WERI-Rb-1 (cell line): Measurements from ENCODE around the gene LYZL2.
"Not testable (repeated sequence)": the region's sequence is repeated elsewhere in the genome, so short reads cannot be mapped to it uniquely, and the experiment has no call there.

Experiments
- DNase-seq: peaks from one replicate; pipeline ENCODE4 v3.0.0-alpha.2; 2020
- H3K27ac ChIP-seq: fragments of 250-450 bp; sonication (Bioruptor Pico); 2 replicates; pipeline ENCODE4 v1.5.1; 2020; ENCODE audit warnings: mild to moderate bottlenecking, moderate library complexity
- H3K27me3 ChIP-seq: fragments of 250-450 bp; sonication (Bioruptor Pico); 2 replicates; pipeline ENCODE4 v1.5.1; 2021; ENCODE audit warnings: mild to moderate bottlenecking, low read depth, moderate library complexity; ENCODE audit not compliant: insufficient read depth, severe bottlenecking
- H3K36me3 ChIP-seq: fragments of 250-450 bp; sonication (Bioruptor Pico); 2 replicates; pipeline ENCODE4 v1.5.1; 2020; ENCODE audit warnings: mild to moderate bottlenecking, moderate library complexity
- H3K4me3 ChIP-seq: 2 replicates; pipeline ENCODE4 v1.5.1; 2011; ENCODE audit warnings: low read depth, mild to moderate bottlenecking, control low read depth, low read length
- H3K9me3 ChIP-seq: fragments of 250-450 bp; sonication (Bioruptor Pico); 2 replicates; pipeline ENCODE4 v1.5.1; 2021; ENCODE audit warnings: mild to moderate bottlenecking, moderate library complexity; ENCODE audit not compliant: severe bottlenecking
- TF ChIP-seq, protein P1 (sequence below): IDR thresholded peaks from 2 replicates; pipeline ENCODE4 v1.5.1; 2011; ENCODE audit warnings: low read depth, mild to moderate bottlenecking, control low read depth, inconsistent platforms, low read length

LYZL2 gene

GRCh38 chr10:30631188-30631587, 1.6 kb upstream of the LYZL2 start:
- H3K27me3 ChIP-seq: no peaks in the 10 kb centered on the region
- H3K9me3 ChIP-seq: no peaks in the 10 kb centered on the region
- no peak overlapping the region for H3K4me3 ChIP-seq
- TF ChIP-seq, protein P1, sequence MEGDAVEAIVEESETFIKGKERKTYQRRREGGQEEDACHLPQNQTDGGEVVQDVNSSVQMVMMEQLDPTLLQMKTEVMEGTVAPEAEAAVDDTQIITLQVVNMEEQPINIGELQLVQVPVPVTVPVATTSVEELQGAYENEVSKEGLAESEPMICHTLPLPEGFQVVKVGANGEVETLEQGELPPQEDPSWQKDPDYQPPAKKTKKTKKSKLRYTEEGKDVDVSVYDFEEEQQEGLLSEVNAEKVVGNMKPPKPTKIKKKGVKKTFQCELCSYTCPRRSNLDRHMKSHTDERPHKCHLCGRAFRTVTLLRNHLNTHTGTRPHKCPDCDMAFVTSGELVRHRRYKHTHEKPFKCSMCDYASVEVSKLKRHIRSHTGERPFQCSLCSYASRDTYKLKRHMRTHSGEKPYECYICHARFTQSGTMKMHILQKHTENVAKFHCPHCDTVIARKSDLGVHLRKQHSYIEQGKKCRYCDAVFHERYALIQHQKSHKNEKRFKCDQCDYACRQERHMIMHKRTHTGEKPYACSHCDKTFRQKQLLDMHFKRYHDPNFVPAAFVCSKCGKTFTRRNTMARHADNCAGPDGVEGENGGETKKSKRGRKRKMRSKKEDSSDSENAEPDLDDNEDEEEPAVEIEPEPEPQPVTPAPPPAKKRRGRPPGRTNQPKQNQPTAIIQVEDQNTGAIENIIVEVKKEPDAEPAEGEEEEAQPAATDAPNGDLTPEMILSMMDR: no peak
- DNase-seq: no peak
- H3K36me3 ChIP-seq: no peaks in the 10 kb centered on the region
- no peak overlapping the region for H3K27ac ChIP-seq

DNA sequence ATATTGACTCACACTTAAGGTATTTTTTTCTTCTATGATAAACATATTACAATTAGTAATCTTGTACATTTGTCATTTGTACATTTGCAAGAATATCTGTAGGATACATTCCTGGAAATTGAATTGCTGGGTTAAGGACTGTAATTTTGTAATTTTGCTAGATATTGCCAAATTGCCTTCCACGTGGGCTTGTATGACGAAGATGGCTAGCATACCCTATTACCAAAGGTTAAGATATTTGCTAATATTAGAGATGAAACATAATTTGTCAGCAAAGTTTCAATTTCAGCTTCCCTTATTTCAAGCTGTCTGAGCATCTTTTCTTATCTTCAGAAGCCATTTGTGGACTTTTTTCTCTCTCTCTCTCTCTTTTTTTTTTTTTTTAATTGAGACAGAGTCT, 1.0 kb upstream of the LYZL2 start:
- Histone ChIP-seq H3K27me3 (no peaks in the 10 kb centered on the region), H3K27ac (no peak overlapping the region), H3K4me3 (no peak overlapping the region), H3K36me3 (no peaks in the 10 kb centered on the region), H3K9me3 (no peaks in the 10 kb centered on the region)
- TF ChIP-seq, protein P1: no peak
- no peak for DNase-seq

DNA sequence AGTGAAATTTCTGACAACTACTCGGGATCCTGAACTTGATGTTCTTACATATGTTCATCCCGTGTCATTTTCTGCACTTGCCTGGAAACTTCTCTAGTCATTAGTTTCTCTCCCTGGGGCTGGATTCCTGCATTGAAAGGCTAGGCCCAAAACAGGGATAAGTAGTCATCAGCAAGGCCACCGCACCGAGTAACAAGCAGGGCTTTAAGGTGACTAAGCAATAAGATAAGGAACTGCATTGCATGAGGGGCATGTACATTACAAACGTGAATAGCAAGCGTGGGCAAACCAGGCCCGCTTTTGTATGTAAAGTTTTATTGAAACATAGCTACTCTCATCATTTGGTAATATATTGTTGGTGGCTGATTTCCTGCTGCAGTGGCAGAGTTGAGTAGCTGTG, 977 bp downstream of the LYZL2 start:
- H3K36me3 ChIP-seq, H3K27me3 ChIP-seq, H3K4me3 ChIP-seq, H3K9me3 ChIP-seq, DNase-seq, H3K27ac ChIP-seq: not testable (repeated sequence)

DNA sequence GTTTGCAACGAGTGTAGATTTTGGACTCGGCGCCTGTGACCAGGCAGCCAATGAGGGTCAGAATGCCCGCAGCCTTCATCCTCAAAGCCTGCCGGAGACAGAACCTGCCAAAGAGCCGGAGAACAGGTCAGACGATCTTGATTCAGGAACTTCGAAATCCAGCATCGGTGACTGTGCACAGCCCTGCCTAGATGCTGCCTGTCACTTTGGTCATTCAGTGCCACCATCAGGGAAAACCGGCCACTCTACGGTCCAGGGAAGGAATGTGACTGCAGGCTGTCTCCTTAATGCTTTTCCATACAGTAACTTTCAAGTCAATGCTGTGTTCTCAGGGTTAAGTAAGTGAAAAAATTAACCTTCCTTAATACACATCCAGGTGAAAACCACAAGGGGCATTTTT, 2.7 kb downstream of the LYZL2 start:
- H3K27me3 ChIP-seq, H3K36me3 ChIP-seq, H3K27ac ChIP-seq, H3K4me3 ChIP-seq, DNase-seq, H3K9me3 ChIP-seq: not testable (repeated sequence)

DNA sequence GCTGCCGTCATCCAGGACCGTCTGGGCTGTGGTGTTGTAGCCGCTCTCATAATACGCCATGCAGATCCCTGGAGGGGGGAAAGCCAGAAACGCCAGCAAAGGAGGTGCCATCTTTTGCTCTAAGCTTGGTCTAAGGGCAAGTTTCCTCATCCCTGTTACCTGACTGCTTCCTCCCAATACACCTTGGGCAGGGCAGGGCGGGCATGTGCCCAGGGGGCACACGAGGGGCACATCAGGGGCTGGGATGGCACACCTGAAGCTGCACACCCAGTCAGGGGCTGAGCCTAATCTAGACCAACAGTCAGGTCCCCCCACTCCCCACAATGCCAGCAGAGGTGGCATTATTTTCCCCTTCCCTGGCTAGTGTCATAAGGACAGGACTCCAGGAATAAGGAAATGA, 3.4 kb downstream of the LYZL2 start:
- not testable (repeated sequence) for H3K36me3 ChIP-seq, H3K9me3 ChIP-seq, H3K4me3 ChIP-seq, DNase-seq, H3K27me3 ChIP-seq, H3K27ac ChIP-seq

GRCh38 chr10:30625080-30625479, 4.5 kb downstream of the LYZL2 start:
- no peaks in the 10 kb centered on the region for H3K36me3 ChIP-seq
- H3K9me3 ChIP-seq: no peaks in the 10 kb centered on the region
- no peak overlapping the region for H3K27ac ChIP-seq
- no peak overlapping the region for H3K4me3 ChIP-seq
- TF ChIP-seq, protein P1: no peak
- H3K27me3 ChIP-seq: no peaks in the 10 kb centered on the region
- DNase-seq: no peak

- no peak for DNase-seq
- TF ChIP-seq, protein P1: no peak
Measured at GRCh38 chr10:30619966-30620365, 9.6 kb downstream of the LYZL2 start.

More at GRCh38 chr10:30619966-30620365, 9.6 kb downstream of the LYZL2 start:
- H3K36me3 ChIP-seq: no peaks in the 10 kb centered on the region
- no peak overlapping the region for H3K27ac ChIP-seq
- H3K4me3 ChIP-seq: no peak overlapping the region
- no peaks in the 10 kb centered on the region for H3K9me3 ChIP-seq
- no peaks in the 10 kb centered on the region for H3K27me3 ChIP-seq
